Natural killer cell (primary cell): ENCODE measurements around the gene PSMD9. TPM values are rescaled to one million over a fixed set of nuclear protein-coding genes. Genes with fewer than 3 reads are reported as not detected.

Source experiments
- ATAC-seq, 3 donors: fragments of 150-1000 bp in 2 of 3; fragments of 200-7000 bp in 1 of 3; cut with Tn5 transposase; 1 replicate in 1 of 3; 2 replicates in 2 of 3; pipeline ENCODE4 v1.10.0; 2021; ENCODE audit warnings: mild to moderate bottlenecking in 2 of 3, moderate library complexity in 2 of 3
- DNase-seq, 2 donors: peaks; one replicate each; pipeline versions ENCODE4 v3.0.0 to v3.0.0-alpha.2; 2013 to 2021; ENCODE audit warnings: mixed read lengths in 1 of 2
- H3K27ac ChIP-seq: one replicate; pipeline ENCODE4 v1.5.1; 2013; ENCODE audit warnings: mild to moderate bottlenecking, low read length
- H3K27me3 ChIP-seq: one replicate; pipeline ENCODE4 v1.6.1; 2013; ENCODE audit warnings: low read length; ENCODE audit not compliant: control insufficient read depth, insufficient read depth
- H3K36me3 ChIP-seq: one replicate; pipeline ENCODE4 v1.6.1; 2013; ENCODE audit warnings: low read length; ENCODE audit not compliant: control insufficient read depth, insufficient read depth
- H3K4me1 ChIP-seq: one replicate; pipeline ENCODE4 v1.6.1; 2013; ENCODE audit warnings: low read length; ENCODE audit not compliant: control insufficient read depth, insufficient read depth
- H3K4me3 ChIP-seq: one replicate; pipeline ENCODE4 v1.5.1; 2013; ENCODE audit warnings: low read length
- H3K9me3 ChIP-seq: one replicate; pipeline ENCODE4 v1.6.1; 2013; ENCODE audit warnings: low read length; ENCODE audit not compliant: control insufficient read depth, insufficient read depth
- H3K27ac Mint-ChIP-seq, 2 donors: one replicate each; pipeline ENCODE4 v1.8.0; 2022; ENCODE audit warnings: mild to moderate bottlenecking in 2 of 2, mixed read lengths in 2 of 2, moderate library complexity in 1 of 2
- H3K27me3 Mint-ChIP-seq, 2 donors: one replicate each; pipeline ENCODE4 v1.8.0; 2022; ENCODE audit warnings: low read depth in 2 of 2, mixed read lengths in 2 of 2
- H3K36me3 Mint-ChIP-seq: one replicate; pipeline ENCODE4 v1.8.0; 2022; ENCODE audit warnings: mixed read lengths
- H3K4me1 Mint-ChIP-seq, 2 donors: one replicate each; pipeline ENCODE4 v1.8.0; 2022; ENCODE audit warnings: mixed read lengths in 2 of 2
- H3K4me3 Mint-ChIP-seq: one replicate; pipeline ENCODE4 v1.8.0; 2022; ENCODE audit warnings: mild to moderate bottlenecking, moderate library complexity, mixed read lengths
- H3K9me3 Mint-ChIP-seq, 2 donors: one replicate each; pipeline ENCODE4 v1.8.0; 2022; ENCODE audit warnings: mixed read lengths in 2 of 2
- WGBS: methylation state at CpG from one replicate; pipeline ENCODE4 v1.1.7; 2013; ENCODE audit warnings: missing lambda C conversion rate; ENCODE audit not compliant: insufficient coverage; 5-methylcytosine and 5-hydroxymethylcytosine counted together
- intact Hi-C: fragments of 100-400 bp; cut with micrococcal nuclease; formaldehyde crosslinking; loops from one replicate; pipeline ENCODE4 v1.14.2; 2022
- total RNA-seq, 4 donors: library from RNA; stranded (reverse); fragments of 120-200 nt in 1 of 4; gene quantifications; one replicate each; pipeline versions ENCODE4 v1.2.3 to v1.2.4, GENCODE V29; 2013 to 2022
- TF ChIP-seq, protein P1 (sequence below): fragments of 200-600 bp; IDR thresholded peaks from one replicate; pipeline ENCODE4 v1.8.0; 2022; ENCODE audit warnings: antibody characterized with exemption

The PSMD9 gene
- total RNA-seq, 3 donors from 2014 or later (not counting 1 experiment from before 2014, with no cell fraction given), result 32.0 to 47.6 (median 47.2) TPM

DNA sequence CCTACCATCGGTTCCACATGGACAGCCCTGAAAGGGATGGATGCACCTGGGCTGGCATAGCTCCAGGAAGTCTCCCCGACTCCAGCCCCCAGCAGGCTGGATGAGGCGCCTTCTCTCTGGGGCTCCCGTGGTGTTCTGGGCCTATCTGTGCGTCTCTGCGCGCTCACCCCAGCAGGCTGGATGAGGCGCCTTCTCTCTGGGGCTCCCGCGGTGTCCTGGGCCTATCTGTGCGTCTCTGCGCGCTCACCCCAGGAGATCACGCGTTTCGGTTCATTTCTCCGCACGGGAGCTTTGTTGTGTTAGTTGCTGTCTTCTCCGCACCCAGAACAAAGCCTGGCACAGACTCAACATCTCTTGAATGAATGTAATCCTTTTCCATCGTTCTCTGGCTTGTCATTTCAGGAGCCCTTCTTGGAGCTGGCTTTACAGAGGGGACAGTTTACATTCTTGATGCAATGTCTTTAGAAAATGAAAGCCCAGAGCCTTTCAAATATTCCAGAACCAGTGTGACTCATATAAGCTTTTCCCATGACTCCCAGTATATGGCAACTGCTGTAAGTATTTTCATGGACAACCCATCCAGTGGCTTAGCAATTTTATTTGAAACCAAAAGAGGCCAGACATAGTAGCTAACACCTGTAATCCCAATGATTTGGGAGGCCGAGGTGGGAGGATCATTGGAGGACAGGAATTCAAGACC lies 70.1 kb downstream of the PSMD9 start:
- TF ChIP-seq, protein P1, sequence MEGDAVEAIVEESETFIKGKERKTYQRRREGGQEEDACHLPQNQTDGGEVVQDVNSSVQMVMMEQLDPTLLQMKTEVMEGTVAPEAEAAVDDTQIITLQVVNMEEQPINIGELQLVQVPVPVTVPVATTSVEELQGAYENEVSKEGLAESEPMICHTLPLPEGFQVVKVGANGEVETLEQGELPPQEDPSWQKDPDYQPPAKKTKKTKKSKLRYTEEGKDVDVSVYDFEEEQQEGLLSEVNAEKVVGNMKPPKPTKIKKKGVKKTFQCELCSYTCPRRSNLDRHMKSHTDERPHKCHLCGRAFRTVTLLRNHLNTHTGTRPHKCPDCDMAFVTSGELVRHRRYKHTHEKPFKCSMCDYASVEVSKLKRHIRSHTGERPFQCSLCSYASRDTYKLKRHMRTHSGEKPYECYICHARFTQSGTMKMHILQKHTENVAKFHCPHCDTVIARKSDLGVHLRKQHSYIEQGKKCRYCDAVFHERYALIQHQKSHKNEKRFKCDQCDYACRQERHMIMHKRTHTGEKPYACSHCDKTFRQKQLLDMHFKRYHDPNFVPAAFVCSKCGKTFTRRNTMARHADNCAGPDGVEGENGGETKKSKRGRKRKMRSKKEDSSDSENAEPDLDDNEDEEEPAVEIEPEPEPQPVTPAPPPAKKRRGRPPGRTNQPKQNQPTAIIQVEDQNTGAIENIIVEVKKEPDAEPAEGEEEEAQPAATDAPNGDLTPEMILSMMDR, result no peak
- Histone ChIP-seq H3K9me3 (no peaks in the 10 kb centered on the region), H3K27me3 (no peaks in the 10 kb centered on the region), H3K36me3 (no peaks in the 10 kb centered on the region), H3K4me1 (no peaks in the 10 kb centered on the region), H3K27ac (no peak overlapping the region), H3K4me3 (no peak overlapping the region)
- DNase-seq (no peak), ATAC-seq (no peak)
- 91% methylated on average over 21 of the region's 21 CpGs for WGBS
- Mint-ChIP-seq H3K27ac (no peak overlapping the region), H3K27me3 (no peaks in the 10 kb centered on the region), H3K4me3 (no peak overlapping the region), H3K9me3 (no peaks in the 10 kb centered on the region), H3K36me3 (no peaks in the 10 kb centered on the region), H3K4me1 (no peaks in the 10 kb centered on the region)
- intact Hi-C loops, result no loop called here

DNA sequence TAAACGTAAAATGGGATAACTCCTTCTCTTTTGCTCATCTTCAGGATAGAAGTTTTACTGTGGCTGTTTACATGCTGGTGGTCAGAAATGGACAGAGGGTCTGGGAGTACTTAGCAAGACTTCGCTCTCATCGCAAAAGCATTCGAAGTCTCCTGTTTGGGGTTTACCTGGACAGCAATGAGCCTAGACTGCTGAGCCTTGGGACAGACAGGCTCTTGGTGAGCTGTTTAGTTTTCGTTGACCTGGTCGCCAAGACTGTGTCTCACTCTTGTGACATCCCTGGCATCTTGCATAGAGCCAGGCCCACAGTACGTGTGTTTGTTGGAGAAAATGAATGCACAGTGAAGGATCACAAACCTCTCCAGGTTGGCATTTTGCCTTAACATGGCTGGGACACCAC lies 72.0 kb downstream of the PSMD9 start:
- TF ChIP-seq, protein P1, result no peak
- H3K27ac ChIP-seq, result no peak overlapping the region
- Mint-ChIP-seq H3K9me3 (no peaks in the 10 kb centered on the region), H3K27me3 (no peaks in the 10 kb centered on the region), H3K36me3 (no peaks in the 10 kb centered on the region), H3K4me3 (no peak overlapping the region), H3K27ac (no peak overlapping the region), H3K4me1 (no peaks in the 10 kb centered on the region)
- H3K36me3 ChIP-seq, result no peaks in the 10 kb centered on the region
- ATAC-seq, result no peak
- H3K27me3 ChIP-seq, result no peaks in the 10 kb centered on the region
- 93% methylated on average over 7 of the region's 7 CpGs for WGBS
- no peaks in the 10 kb centered on the region for H3K4me1 ChIP-seq
- intact Hi-C loops, result no loop called here
- no peaks in the 10 kb centered on the region for H3K9me3 ChIP-seq
- DNase-seq, result no peak
- H3K4me3 ChIP-seq, result no peak overlapping the region

DNA sequence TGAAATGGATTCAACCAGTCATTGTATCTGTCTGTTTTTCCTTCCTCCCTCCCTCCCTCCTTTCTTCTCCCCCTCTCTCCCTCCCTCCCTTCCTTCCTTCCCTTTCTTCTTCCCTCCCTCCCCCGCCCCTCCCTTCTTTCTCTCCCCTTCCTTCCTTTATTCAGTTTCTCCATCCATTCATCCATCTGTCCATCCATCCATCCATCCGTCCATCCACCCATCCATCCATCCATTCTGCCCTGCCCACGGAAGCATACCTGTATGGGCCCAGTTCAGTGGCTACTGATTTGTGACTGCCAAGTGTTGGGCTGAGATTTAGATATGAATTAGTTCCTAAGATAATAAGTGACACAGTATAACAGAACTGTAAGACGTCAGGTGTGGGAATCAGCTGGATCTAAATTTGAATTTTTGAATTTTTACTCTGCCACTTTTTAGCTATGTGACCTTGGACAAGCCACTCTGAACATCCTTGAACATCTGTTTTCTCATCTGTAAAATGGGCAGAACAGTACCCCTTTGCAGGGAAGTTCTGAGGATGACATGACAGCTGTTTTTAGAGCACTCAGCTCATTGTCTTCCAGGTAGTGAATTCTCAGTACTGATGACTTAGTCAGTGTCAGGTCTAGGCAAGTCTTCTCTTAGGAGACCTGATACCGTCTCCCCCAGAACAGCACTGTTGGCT lies 72.7 kb downstream of the PSMD9 start:
- Histone ChIP-seq H3K9me3 (no peaks in the 10 kb centered on the region), H3K27me3 (no peaks in the 10 kb centered on the region), H3K4me3 (no peak overlapping the region), H3K27ac (no peak overlapping the region), H3K4me1 (no peaks in the 10 kb centered on the region), H3K36me3 (no peaks in the 10 kb centered on the region)
- 87% methylated on average over 5 of the region's 5 CpGs for WGBS
- intact Hi-C loops, result no loop called here
- no peak overlapping the region for H3K4me3 Mint-ChIP-seq
- no peaks in the 10 kb centered on the region for H3K36me3 Mint-ChIP-seq
- DNase-seq (no peak), ATAC-seq (no peak)
- TF ChIP-seq, protein P1, result no peak
- H3K27ac Mint-ChIP-seq, result no peak overlapping the region
- H3K9me3 Mint-ChIP-seq, result no peaks in the 10 kb centered on the region
- H3K4me1 Mint-ChIP-seq, result no peaks in the 10 kb centered on the region
- H3K27me3 Mint-ChIP-seq, result no peaks in the 10 kb centered on the region
